ENCODE measurements around the gene PTBP1. TPM values are rescaled to one million over a fixed set of nuclear protein-coding genes. Genes with fewer than 3 reads are reported as not detected.

PTBP1 gene
- polyA plus RNA-seq, 1 donor from 2014 or later = 27.3 TPM

DNA sequence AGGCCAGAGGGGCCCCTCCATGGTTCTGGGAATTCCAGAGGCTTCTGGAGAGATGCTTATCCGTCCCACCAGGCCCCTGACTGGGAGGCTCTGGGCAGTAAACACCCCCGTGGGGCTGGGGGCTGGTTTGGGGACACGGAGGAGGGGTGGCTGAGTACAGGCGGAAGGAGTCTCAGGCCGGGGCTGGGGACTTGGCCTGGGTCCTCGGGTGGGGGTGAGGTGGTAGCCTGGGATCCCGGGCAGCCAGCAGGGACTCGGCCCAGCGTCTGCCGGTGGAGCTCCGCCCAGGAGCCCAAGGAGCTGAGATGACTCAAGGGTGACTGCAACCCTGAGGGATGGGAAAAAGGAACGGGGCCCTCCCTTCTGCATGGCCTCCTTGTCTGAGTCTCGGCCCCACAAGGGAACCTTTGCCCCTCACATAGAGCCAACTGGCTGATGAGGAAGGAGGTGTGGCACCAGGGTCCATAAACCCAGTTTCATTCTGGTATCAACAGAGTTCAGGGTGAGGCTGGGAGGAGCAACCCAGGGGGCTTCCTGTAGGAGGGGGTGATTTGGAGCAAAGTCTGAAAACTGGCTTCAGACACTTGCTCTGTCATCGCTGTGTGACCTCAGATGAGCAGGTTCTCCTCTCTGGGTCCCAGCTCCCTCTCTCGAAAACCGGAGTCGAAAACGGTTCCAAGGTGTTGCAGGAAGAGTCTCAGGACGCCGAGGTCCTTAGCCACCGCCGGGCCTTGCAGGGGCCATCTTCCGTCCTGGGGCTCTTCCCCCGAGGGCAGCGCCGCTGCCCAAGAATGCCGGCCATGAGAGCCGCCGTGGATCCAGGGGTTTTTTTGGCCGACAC lies 45.5 kb upstream of the PTBP1 start:
- H3K9me3 ChIP-seq (ENCODE audit: low read length) = peaks cover 14% of the 10 kb centered on the region
- H3K27ac ChIP-seq (ENCODE audit: low read length) = no peak overlapping the region
- no peak overlapping the region for H3K4me3 ChIP-seq (ENCODE audit: low read length)
- H3F3A ChIP-seq (ENCODE audit: insufficient read depth, low read length, poor library complexity, severe bottlenecking) = no peaks in the 10 kb centered on the region
- no peak overlapping the region for H3K9ac ChIP-seq (ENCODE audit: low read length)
- TF ChIP-seq EZH2 (IDR thresholded peaks at IDR 0.05; ENCODE audit: borderline replicate concordance, insufficient read depth, low read length, poor library complexity, severe bottlenecking) (no peak), TAF1 (IDR thresholded peaks at IDR 0.05; ENCODE audit: low read depth) (no peak), EP300 (conservative IDR thresholded peaks at IDR 0.05; ENCODE audit: poor library complexity, severe bottlenecking) (no peak), MXI1 (conservative IDR thresholded peaks at IDR 0.05; ENCODE audit: poor library complexity, severe bottlenecking) (no peak), POLR2AphosphoS5 (IDR thresholded peaks at IDR 0.05) (no peak), SMC3 (conservative IDR thresholded peaks at IDR 0.05; ENCODE audit: poor library complexity) (no peak), RAD21 (conservative IDR thresholded peaks at IDR 0.05) (no peak)
- TF ChIP-seq, protein P1, sequence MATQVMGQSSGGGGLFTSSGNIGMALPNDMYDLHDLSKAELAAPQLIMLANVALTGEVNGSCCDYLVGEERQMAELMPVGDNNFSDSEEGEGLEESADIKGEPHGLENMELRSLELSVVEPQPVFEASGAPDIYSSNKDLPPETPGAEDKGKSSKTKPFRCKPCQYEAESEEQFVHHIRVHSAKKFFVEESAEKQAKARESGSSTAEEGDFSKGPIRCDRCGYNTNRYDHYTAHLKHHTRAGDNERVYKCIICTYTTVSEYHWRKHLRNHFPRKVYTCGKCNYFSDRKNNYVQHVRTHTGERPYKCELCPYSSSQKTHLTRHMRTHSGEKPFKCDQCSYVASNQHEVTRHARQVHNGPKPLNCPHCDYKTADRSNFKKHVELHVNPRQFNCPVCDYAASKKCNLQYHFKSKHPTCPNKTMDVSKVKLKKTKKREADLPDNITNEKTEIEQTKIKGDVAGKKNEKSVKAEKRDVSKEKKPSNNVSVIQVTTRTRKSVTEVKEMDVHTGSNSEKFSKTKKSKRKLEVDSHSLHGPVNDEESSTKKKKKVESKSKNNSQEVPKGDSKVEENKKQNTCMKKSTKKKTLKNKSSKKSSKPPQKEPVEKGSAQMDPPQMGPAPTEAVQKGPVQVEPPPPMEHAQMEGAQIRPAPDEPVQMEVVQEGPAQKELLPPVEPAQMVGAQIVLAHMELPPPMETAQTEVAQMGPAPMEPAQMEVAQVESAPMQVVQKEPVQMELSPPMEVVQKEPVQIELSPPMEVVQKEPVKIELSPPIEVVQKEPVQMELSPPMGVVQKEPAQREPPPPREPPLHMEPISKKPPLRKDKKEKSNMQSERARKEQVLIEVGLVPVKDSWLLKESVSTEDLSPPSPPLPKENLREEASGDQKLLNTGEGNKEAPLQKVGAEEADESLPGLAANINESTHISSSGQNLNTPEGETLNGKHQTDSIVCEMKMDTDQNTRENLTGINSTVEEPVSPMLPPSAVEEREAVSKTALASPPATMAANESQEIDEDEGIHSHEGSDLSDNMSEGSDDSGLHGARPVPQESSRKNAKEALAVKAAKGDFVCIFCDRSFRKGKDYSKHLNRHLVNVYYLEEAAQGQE (IDR thresholded peaks at IDR 0.05; ENCODE audit: borderline replicate concordance) = no peak
- TF ChIP-seq, protein P2, sequence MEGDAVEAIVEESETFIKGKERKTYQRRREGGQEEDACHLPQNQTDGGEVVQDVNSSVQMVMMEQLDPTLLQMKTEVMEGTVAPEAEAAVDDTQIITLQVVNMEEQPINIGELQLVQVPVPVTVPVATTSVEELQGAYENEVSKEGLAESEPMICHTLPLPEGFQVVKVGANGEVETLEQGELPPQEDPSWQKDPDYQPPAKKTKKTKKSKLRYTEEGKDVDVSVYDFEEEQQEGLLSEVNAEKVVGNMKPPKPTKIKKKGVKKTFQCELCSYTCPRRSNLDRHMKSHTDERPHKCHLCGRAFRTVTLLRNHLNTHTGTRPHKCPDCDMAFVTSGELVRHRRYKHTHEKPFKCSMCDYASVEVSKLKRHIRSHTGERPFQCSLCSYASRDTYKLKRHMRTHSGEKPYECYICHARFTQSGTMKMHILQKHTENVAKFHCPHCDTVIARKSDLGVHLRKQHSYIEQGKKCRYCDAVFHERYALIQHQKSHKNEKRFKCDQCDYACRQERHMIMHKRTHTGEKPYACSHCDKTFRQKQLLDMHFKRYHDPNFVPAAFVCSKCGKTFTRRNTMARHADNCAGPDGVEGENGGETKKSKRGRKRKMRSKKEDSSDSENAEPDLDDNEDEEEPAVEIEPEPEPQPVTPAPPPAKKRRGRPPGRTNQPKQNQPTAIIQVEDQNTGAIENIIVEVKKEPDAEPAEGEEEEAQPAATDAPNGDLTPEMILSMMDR (IDR thresholded peaks at IDR 0.05; ENCODE audit: poor library complexity, severe bottlenecking) = no peak
- H3K9me2 ChIP-seq (ENCODE audit: insufficient read depth, low read length) = no peaks in the 10 kb centered on the region
- H2AFZ ChIP-seq (ENCODE audit: low read depth, low read length) = no peak overlapping the region
- no peak overlapping the region for H3K4me2 ChIP-seq (ENCODE audit: low read length)
- H3K27me3 ChIP-seq (ENCODE audit: insufficient read depth, low read depth, low read length) = no peaks in the 10 kb centered on the region
- peaks cover 11% of the 10 kb centered on the region for H3K36me3 ChIP-seq (ENCODE audit: insufficient read depth, low read length)
- H4K20me1 ChIP-seq (ENCODE audit: insufficient read depth) = no peaks in the 10 kb centered on the region
- no peaks in the 10 kb centered on the region for H3K79me2 ChIP-seq (replicated peaks; ENCODE audit: insufficient read depth, low read length)

DNA sequence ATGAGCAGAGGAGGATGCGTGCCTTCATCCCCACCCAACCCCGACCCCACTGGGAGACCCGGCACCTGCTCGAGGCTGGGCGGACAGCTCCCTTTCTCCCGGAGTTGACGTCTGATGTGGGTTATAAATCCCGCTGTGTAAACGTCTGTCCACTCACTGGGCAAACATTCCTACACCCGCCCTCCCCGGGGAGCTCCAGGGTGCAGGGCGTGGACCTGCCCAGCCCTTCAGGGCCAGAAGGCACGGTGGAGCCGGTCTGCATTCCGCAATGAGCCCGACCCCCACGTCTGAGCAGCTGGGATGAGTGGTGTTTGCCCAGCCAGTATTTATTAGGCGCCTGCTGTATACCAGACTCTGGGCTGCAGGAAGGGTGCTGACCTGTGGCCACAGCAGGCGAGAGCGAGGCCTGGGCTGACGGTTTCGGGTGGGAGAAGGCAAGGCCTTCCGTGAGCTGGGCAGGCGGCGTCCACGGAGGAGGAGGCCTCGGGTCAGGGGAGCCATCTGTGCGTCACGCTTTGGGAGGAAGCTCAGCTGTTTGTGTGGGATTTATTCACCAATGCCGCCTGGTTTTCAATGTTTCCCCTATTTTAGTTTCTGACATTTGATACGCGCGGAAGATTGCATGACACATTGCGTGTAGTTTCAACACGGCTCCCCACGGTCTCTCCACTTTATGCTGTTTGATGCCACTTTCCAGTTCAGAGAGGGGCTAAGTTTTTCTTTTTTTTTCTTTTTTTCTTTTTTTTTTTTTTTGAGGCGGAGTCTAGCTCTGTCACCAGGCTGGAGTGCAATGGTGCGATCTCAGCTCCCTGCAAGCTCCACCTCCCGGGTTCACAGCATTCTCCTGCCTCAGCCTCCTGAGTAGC lies 44.4 kb upstream of the PTBP1 start:
- Histone ChIP-seq H3K79me2 (replicated peaks; ENCODE audit: insufficient read depth, low read length) (no peaks in the 10 kb centered on the region), H3K9me3 (ENCODE audit: low read length) (peaks cover 3% of the 10 kb centered on the region), H3F3A (ENCODE audit: insufficient read depth, low read length, poor library complexity, severe bottlenecking) (no peaks in the 10 kb centered on the region), H4K20me1 (ENCODE audit: insufficient read depth) (no peaks in the 10 kb centered on the region), H2AFZ (ENCODE audit: low read depth, low read length) (no peak overlapping the region), H3K4me3 (ENCODE audit: low read length) (no peak overlapping the region), H3K27me3 (ENCODE audit: insufficient read depth, low read depth, low read length) (no peaks in the 10 kb centered on the region), H3K4me2 (ENCODE audit: low read length) (no peak overlapping the region), H3K9me2 (ENCODE audit: insufficient read depth, low read length) (no peaks in the 10 kb centered on the region), H3K27ac (ENCODE audit: low read length) (no peak overlapping the region), H3K9ac (ENCODE audit: low read length) (no peak overlapping the region), H3K36me3 (ENCODE audit: insufficient read depth, low read length) (peaks cover 5% of the 10 kb centered on the region)
- TF ChIP-seq EZH2 (IDR thresholded peaks at IDR 0.05; ENCODE audit: borderline replicate concordance, insufficient read depth, low read length, poor library complexity, severe bottlenecking) (no peak), EP300 (conservative IDR thresholded peaks at IDR 0.05; ENCODE audit: poor library complexity, severe bottlenecking) (no peak), MXI1 (conservative IDR thresholded peaks at IDR 0.05; ENCODE audit: poor library complexity, severe bottlenecking) (no peak), POLR2AphosphoS5 (IDR thresholded peaks at IDR 0.05) (no peak), TAF1 (IDR thresholded peaks at IDR 0.05; ENCODE audit: low read depth) (no peak), SMC3 (conservative IDR thresholded peaks at IDR 0.05; ENCODE audit: poor library complexity) (no peak), RAD21 (conservative IDR thresholded peaks at IDR 0.05) (no peak)
- TF ChIP-seq, protein P2 (IDR thresholded peaks at IDR 0.05; ENCODE audit: poor library complexity, severe bottlenecking) = no peak
- TF ChIP-seq, protein P1 (IDR thresholded peaks at IDR 0.05; ENCODE audit: borderline replicate concordance) = no peak
